Uterus (tissue), 4 donors: ENCODE measurements around the gene MR1. TPM values are rescaled to one million over a fixed set of nuclear protein-coding genes. Genes with fewer than 3 reads are reported as not detected.
A peak's percentile ranks its signal among the peaks of the same experiment; 100 is the strongest.

Source experiments
- DNase-seq, 2 donors: peaks; one replicate each; pipeline ENCODE4 v3.0.0-alpha.2; 2019 to 2020
- H3K27ac ChIP-seq, 2 donors: fragments of 200-600 bp; sonication (generic); 1 replicate in 1 of 2; 2 replicates in 1 of 2; pipeline ENCODE4 v1.5.1; 2016 to 2018
- H3K27me3 ChIP-seq, 2 donors: fragments of 200-600 bp; sonication (generic); one replicate each; pipeline ENCODE4 v1.5.1; 2018 to 2019; ENCODE audit warnings: control low read depth in 1 of 2
- H3K36me3 ChIP-seq, 2 donors: fragments of 200-600 bp; sonication (generic); one replicate each; pipeline ENCODE4 v1.5.1; 2019; ENCODE audit warnings: control low read depth in 1 of 2
- H3K4me1 ChIP-seq, 2 donors: fragments of 200-600 bp; sonication (generic); one replicate each; pipeline ENCODE4 v1.5.1; 2018 to 2019; ENCODE audit warnings: control low read depth in 1 of 2
- H3K4me3 ChIP-seq, 2 donors: fragments of 200-600 bp; sonication (generic); 1 replicate in 1 of 2; 2 replicates in 1 of 2; pipeline ENCODE4 v1.5.1; 2018 to 2019; ENCODE audit warnings: mild to moderate bottlenecking in 1 of 2
- H3K9me3 ChIP-seq, 2 donors: fragments of 200-600 bp; sonication (generic); one replicate each; pipeline ENCODE4 v1.5.1; 2019; ENCODE audit warnings: control low read depth in 1 of 2
- CTCF ChIP-seq, 4 experiments: fragments of 200-600 bp in 2 of 4; fragments of 450-650 bp in 2 of 4; sonication (generic) in 2 of 4; IDR thresholded peaks; one replicate each; pipeline ENCODE4 v1.5.1; 2016 to 2019; ENCODE audit warnings: antibody characterized with exemption in 4 of 4, mild to moderate bottlenecking in 2 of 4, moderate library complexity in 1 of 4
- POLR2A ChIP-seq, 2 donors: fragments of 450-650 bp; IDR thresholded peaks; one replicate each; pipeline ENCODE4 v1.6.1; 2016; ENCODE audit warnings: antibody characterized with exemption in 2 of 2, mild to moderate bottlenecking in 1 of 2, moderate library complexity in 1 of 2
- intact Hi-C: fragments of 100-400 bp; cut with DNase I; formaldehyde crosslinking; loops from one replicate; pipeline ENCODE4 v1.15.1; 2023; ENCODE audit warnings: low total_unique reads
- total RNA-seq, 4 donors: library from RNA; depleted of rRNA in 3 of 4; stranded (reverse); fragments of >200 nt in 3 of 4; gene quantifications; one replicate each; pipeline versions ENCODE4 v1.1.0 to v1.2.4, GENCODE V29; 2014 to 2023
- donor health status: DM: yes; HTN: yes; CAD: no.

The MR1 gene
- total RNA-seq, 4 donors from 2014 or later, result 13.8 to 29.7 (median 16.2) TPM

GRCh38 chr1:181092883-181093458 lies 59.2 kb downstream of the MR1 start:
- intact Hi-C loops, result no loop called here
- H3K27ac ChIP-seq, result peak overlapping the region in 1 of 2 donors; percentile 88

GRCh38 chr1:181094416-181095212 lies 60.8 kb downstream of the MR1 start:
- peaks cover 9 to 14% of the 10 kb centered on the region in 2 donors for H3K4me1 ChIP-seq
- peak; percentile 66 to 69 for DNase-seq
- H3K27me3 ChIP-seq, result no peaks in the 10 kb centered on the region
- H3K4me3 ChIP-seq, result no peak overlapping the region
- TF ChIP-seq POLR2A (IDR thresholded peaks at IDR 0.05), result no peak
- TF ChIP-seq CTCF (IDR thresholded peaks at IDR 0.05), result no peak
- peak overlapping the region; percentile 72 to 88 for H3K27ac ChIP-seq
- H3K9me3 ChIP-seq, result no peaks in the 10 kb centered on the region
- no peaks in the 10 kb centered on the region for H3K36me3 ChIP-seq
- intact Hi-C loops, result no loop called here

More at GRCh38 chr1:181092883-181093458, 59.2 kb downstream of the MR1 start:
- TF ChIP-seq POLR2A (IDR thresholded peaks at IDR 0.05) (no peak), CTCF (IDR thresholded peaks at IDR 0.05) (no peak)
- Histone ChIP-seq H3K36me3 (no peaks in the 10 kb centered on the region), H3K9me3 (no peaks in the 10 kb centered on the region), H3K4me3 (no peak overlapping the region), H3K27me3 (no peaks in the 10 kb centered on the region), H3K4me1 (peaks cover 9 to 14% of the 10 kb centered on the region in 2 donors)
- no peak for DNase-seq

- Histone ChIP-seq H3K27me3 (no peaks in the 10 kb centered on the region), H3K9me3 (no peaks in the 10 kb centered on the region), H3K4me3 (no peak overlapping the region), H3K36me3 (no peaks in the 10 kb centered on the region), H3K27ac (peak overlapping the region; percentile 72 to 88), H3K4me1 (peaks cover 9 to 17% of the 10 kb centered on the region in 2 donors)
- DNase-seq, result no peak
- no peak for TF ChIP-seq CTCF (IDR thresholded peaks at IDR 0.05)
- TF ChIP-seq POLR2A (IDR thresholded peaks at IDR 0.05), result no peak
- intact Hi-C loops, result no loop called here
These were observed 61.5 kb downstream of the MR1 start for GRCh38 chr1:181095260-181095659.

GRCh38 chr1:181095763-181096184 lies 62.0 kb downstream of the MR1 start:
- Histone ChIP-seq H3K4me1 (peaks cover 9 to 17% of the 10 kb centered on the region in 2 donors), H3K9me3 (no peaks in the 10 kb centered on the region), H3K36me3 (no peaks in the 10 kb centered on the region), H3K4me3 (no peak overlapping the region), H3K27me3 (no peaks in the 10 kb centered on the region), H3K27ac (peak overlapping the region; percentile 72 to 88)
- intact Hi-C loops, result no loop called here
- no peak for DNase-seq
- no peak for TF ChIP-seq CTCF (IDR thresholded peaks at IDR 0.05)
- TF ChIP-seq POLR2A (IDR thresholded peaks at IDR 0.05), result no peak

GRCh38 chr1:181097242-181097641 lies 63.5 kb downstream of the MR1 start:
- no peaks in the 10 kb centered on the region for H3K9me3 ChIP-seq
- peak in 1 of 2 donors; percentile 39 for DNase-seq
- H3K27me3 ChIP-seq, result no peaks in the 10 kb centered on the region
- H3K4me3 ChIP-seq, result no peak overlapping the region
- TF ChIP-seq CTCF (IDR thresholded peaks at IDR 0.05), result no peak
- TF ChIP-seq POLR2A (IDR thresholded peaks at IDR 0.05), result no peak
- H3K36me3 ChIP-seq, result no peaks in the 10 kb centered on the region
- peak overlapping the region; percentile 72 to 88 for H3K27ac ChIP-seq
- intact Hi-C loops, result no loop called here
- H3K4me1 ChIP-seq, result peaks cover 9 to 17% of the 10 kb centered on the region in 2 donors
